ENCODE data around the gene TBXA2R. TPM values are rescaled to one million over a fixed set of nuclear protein-coding genes. Genes with fewer than 3 reads are reported as not detected.

Gene TBXA2R
- total RNA-seq, 4 donors from 2014 or later, result 0.27 to 0.79 TPM; not detected in 2

DNA sequence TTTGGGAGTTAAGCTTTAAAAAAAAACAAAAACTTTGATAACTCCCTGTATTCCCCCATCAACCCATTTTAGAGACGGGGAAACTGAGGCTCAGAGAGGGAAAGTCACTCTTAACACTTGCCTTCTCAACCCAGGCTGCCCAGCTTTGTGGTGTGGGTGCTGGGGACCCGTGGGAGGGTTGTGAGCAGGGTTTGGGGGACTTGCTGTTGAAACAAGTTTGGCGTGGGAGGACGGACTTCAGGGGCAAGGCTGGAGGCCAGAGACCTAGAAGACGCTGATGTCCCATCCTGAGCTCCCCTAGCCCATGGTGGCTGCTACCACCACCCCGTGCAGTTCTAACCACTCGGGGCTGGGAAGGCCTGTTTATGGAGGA lies 20.7 kb upstream of the TBXA2R start:
- no peak for DNase-seq
- in situ Hi-C loops (cut with MboI; ENCODE audit: low pct_ligation_motif_present in 1 of 4, low pct_unique_long_range_greater_than_20kb in 1 of 4, low sequenced_read_pairs in 3 of 4), result no loop called here

DNA sequence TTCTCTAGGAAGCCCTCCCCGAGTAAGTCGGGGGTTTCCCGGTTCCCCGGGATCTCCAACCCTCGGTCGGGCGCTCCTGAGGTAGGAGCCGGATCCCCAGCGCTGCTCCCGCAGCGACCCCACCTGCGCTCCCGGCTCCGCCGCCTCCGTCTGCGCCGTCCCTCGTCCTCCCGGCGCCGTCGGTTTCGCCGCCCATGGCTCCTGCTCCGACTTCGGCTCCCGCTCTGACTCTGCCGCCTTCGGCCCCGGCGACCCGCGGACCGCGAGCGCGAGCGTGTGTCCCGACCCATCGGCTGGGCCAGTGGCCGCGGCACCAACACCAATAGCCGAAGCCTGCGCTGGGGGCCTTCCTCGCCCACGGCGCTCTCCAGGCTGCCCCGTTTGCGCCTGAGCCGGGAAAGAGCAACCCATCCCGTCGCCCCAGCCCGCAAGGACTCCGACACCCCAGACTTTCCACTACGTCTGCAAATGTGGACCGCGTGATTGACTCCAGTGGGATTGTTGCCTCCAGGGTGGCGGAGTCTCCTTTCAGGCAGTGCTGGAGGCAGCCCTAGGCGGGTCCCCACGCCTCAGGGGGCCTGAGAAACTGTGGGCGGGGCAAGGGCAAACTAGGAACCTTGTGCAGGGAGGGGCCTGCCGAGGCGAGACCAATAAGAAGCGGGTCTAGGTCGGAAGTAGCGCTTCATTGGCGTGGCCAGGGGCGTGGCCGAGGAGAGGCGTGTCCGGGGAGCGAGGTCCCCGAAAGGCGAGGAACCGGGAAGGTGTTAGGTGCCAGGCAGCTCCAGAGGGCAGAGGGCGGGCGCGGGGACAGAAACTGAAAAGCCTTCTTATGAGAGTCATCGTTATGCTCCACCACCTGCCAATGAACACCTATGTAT lies 20.0 kb upstream of the TBXA2R start, which contains the start of gene CACTIN:
TSS of gene CACTIN (minus strand) at position 318 of the 878 bp plus-strand sequence. CDS start at position 290, 28 bp downstream.
- intact Hi-C loops (cut with DNase I; ENCODE audit: low total_unique reads) (no loop called here), in situ Hi-C loops (cut with MboI; ENCODE audit: low pct_ligation_motif_present in 1 of 4, low pct_unique_long_range_greater_than_20kb in 1 of 4, low sequenced_read_pairs in 3 of 4) (no loop called here)
- H3K27me3 ChIP-seq, result no peaks in the 10 kb centered on the region
- DNase-seq, result peak; percentile 99
- TF ChIP-seq, protein P1, sequence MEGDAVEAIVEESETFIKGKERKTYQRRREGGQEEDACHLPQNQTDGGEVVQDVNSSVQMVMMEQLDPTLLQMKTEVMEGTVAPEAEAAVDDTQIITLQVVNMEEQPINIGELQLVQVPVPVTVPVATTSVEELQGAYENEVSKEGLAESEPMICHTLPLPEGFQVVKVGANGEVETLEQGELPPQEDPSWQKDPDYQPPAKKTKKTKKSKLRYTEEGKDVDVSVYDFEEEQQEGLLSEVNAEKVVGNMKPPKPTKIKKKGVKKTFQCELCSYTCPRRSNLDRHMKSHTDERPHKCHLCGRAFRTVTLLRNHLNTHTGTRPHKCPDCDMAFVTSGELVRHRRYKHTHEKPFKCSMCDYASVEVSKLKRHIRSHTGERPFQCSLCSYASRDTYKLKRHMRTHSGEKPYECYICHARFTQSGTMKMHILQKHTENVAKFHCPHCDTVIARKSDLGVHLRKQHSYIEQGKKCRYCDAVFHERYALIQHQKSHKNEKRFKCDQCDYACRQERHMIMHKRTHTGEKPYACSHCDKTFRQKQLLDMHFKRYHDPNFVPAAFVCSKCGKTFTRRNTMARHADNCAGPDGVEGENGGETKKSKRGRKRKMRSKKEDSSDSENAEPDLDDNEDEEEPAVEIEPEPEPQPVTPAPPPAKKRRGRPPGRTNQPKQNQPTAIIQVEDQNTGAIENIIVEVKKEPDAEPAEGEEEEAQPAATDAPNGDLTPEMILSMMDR (IDR thresholded peaks at IDR 0.05), result no peak
- TF ChIP-seq POLR2A (IDR thresholded peaks at IDR 0.05) (peak; percentile 79), EP300 (IDR thresholded peaks at IDR 0.05; ENCODE audit: low read depth) (no peak), POLR2AphosphoS5 (IDR thresholded peaks at IDR 0.05) (peak; percentile 84 to 92 (median 91))
- peak within 1 kb of the TSS; percentile 86 to 96 (median 92) for H3K27ac ChIP-seq
- 1% methylated on average over 70 of the region's 80 CpGs; no CpG with 5 or more reads in 1 of the 2 donors for WGBS, 2 donors (ENCODE audit: low coverage in 1 of 2)
- peak within 1 kb of the TSS; percentile 91 to 99 (median 97) for H3K4me3 ChIP-seq
- no peaks in the 10 kb centered on the region for H3K36me3 ChIP-seq
- H3K4me1 ChIP-seq, result peaks cover 14 to 24% (median 17%) of the 10 kb centered on the region in 4 donors
- no peaks in the 10 kb centered on the region for H3K9me3 ChIP-seq

More for the DNA sequence above, 20.7 kb upstream of the TBXA2R start:
- Histone ChIP-seq H3K9me3 (no peaks in the 10 kb centered on the region), H3K4me1 (peaks cover 14 to 24% (median 17%) of the 10 kb centered on the region in 4 donors), H3K27me3 (no peaks in the 10 kb centered on the region), H3K27ac (peak overlapping the region; percentile 86 to 96 (median 92)), H3K4me3 (peak overlapping the region in 1 of 4 donors; percentile 19), H3K36me3 (peaks cover 0 to 5% (median 2%) of the 10 kb centered on the region in 4 donors)
- intact Hi-C loops (cut with DNase I; ENCODE audit: low total_unique reads), result no loop called here
- WGBS, 2 donors (ENCODE audit: low coverage in 1 of 2), result 10 to 50% methylated on average over 2 to 7 of the region's 7 CpGs
- TF ChIP-seq POLR2A (IDR thresholded peaks at IDR 0.05), result no peak
- TF ChIP-seq, protein P1 (IDR thresholded peaks at IDR 0.05), result no peak
- TF ChIP-seq EP300 (IDR thresholded peaks at IDR 0.05; ENCODE audit: low read depth), result no peak
- TF ChIP-seq POLR2AphosphoS5 (IDR thresholded peaks at IDR 0.05), result no peak

DNA sequence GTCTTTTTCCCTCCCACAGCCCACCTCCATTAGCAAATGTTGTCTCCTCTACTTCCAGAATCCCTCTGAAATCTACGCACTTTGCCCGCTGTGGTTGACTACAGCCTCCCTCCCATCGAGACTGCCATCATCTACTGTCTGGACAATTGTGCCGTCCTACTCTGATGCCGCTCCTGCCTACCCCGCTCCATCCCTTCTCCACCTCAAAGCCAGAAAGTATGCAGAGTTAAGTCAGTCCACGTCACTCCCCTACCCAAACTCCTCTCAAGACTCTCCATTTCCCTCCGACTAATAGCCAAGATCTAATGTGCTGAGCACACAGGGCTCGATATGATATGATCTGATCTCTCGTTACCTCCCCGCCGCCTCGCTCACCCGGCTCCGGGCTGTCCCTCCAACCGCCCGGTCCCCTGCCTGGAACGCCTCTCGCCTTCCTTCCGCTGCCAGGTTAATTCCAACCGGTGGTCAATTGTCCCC lies 19.4 kb upstream of the TBXA2R start:
- H3K27ac ChIP-seq, result peak overlapping the region; percentile 86 to 96 (median 92)
- H3K36me3 ChIP-seq, result no peaks in the 10 kb centered on the region
- WGBS, 2 donors (ENCODE audit: low coverage in 1 of 2), result 2 to 5% methylated on average over 7 to 21 of the region's 21 CpGs
- no peaks in the 10 kb centered on the region for H3K27me3 ChIP-seq
- H3K4me3 ChIP-seq, result peak overlapping the region; percentile 91 to 99 (median 97)
- H3K4me1 ChIP-seq, result peaks cover 14 to 24% (median 17%) of the 10 kb centered on the region in 4 donors
- intact Hi-C loops (cut with DNase I; ENCODE audit: low total_unique reads), result no loop called here
- TF ChIP-seq, protein P1 (IDR thresholded peaks at IDR 0.05), result no peak
- no peak for TF ChIP-seq POLR2A (IDR thresholded peaks at IDR 0.05)
- no peak for DNase-seq
- in situ Hi-C loops (cut with MboI; ENCODE audit: low pct_ligation_motif_present in 1 of 4, low pct_unique_long_range_greater_than_20kb in 1 of 4, low sequenced_read_pairs in 3 of 4), result no loop called here
- H3K9me3 ChIP-seq, result no peaks in the 10 kb centered on the region

DNA sequence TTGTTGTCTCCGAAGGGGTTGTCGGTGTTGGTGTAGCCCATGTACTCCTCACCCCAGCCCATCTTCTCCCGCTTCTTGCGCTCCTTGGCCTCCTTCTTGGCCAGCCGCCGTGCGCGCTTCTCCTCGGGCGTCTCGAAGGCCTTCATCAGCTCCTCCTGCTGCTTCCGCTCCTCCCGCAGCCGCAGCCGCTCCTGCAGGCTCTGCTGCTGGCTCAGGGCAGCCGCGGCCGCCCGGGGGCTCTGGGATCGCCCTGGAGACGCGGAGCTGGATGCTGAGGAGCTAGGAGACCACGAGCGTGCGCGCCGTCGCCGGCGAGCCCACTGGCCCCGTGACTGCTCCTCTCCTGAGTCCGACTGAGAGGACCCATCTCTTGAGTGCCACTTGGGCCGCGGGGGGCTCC lies 17.0 kb upstream of the TBXA2R start:
- H3K27me3 ChIP-seq, result no peaks in the 10 kb centered on the region
- peaks cover 14 to 25% (median 17%) of the 10 kb centered on the region in 4 donors for H3K4me1 ChIP-seq
- TF ChIP-seq, protein P1 (IDR thresholded peaks at IDR 0.05), result no peak
- TF ChIP-seq EP300 (IDR thresholded peaks at IDR 0.05; ENCODE audit: low read depth), result no peak
- TF ChIP-seq POLR2A (IDR thresholded peaks at IDR 0.05), result no peak
- no peak for TF ChIP-seq POLR2AphosphoS5 (IDR thresholded peaks at IDR 0.05)
- intact Hi-C loops (cut with DNase I; ENCODE audit: low total_unique reads) (loop anchor here (2.0 kb wide), 1 partner anchor 37 kb away; no protein-coding TSS in a partner anchor), in situ Hi-C loops (cut with MboI; ENCODE audit: low pct_ligation_motif_present in 1 of 4, low pct_unique_long_range_greater_than_20kb in 1 of 4, low sequenced_read_pairs in 3 of 4) (no loop called here)
- no peak for DNase-seq
- H3K4me3 ChIP-seq, result no peak overlapping the region
- no peak overlapping the region for H3K27ac ChIP-seq
- 96 to 100% methylated on average over 2 to 34 of the region's 34 CpGs for WGBS, 2 donors (ENCODE audit: low coverage in 1 of 2)
- no peaks in the 10 kb centered on the region for H3K36me3 ChIP-seq
- H3K9me3 ChIP-seq, result no peaks in the 10 kb centered on the region

All from transverse colon (tissue), 4 donors.